NCI-H2081 (cell line): ENCODE measurements around the gene TNFRSF8.

Experiments
- DNase-seq, 2 experiments: peaks; one replicate each; lab custom pipeline; 2025; lab: John Stamatoyannopoulos, UW

The TNFRSF8 gene

DNA sequence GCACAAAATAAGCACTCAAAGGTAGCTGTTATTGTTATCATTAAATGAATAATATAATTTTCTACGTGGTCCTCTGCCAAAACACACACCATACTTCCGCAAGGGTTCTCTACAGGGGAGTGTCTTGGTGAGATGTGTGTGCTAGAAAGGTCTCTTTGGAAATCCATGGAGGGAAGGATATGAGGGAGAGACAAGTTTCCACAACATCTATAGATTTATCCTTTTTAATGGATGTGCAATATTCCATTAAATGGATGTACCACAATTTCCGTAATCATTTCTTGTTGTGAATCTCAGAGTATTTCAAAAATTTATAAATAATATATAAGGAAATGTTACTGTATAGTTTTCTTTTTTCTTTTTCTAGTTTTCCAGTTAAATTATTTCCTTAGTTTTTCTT is 2.6 kb upstream of the TNFRSF8 start:
- DNase-seq, result no peak

- no peak for DNase-seq
These were observed 1.2 kb downstream of the TNFRSF8 start for GRCh38 chr1:12064073-12064969.

DNA sequence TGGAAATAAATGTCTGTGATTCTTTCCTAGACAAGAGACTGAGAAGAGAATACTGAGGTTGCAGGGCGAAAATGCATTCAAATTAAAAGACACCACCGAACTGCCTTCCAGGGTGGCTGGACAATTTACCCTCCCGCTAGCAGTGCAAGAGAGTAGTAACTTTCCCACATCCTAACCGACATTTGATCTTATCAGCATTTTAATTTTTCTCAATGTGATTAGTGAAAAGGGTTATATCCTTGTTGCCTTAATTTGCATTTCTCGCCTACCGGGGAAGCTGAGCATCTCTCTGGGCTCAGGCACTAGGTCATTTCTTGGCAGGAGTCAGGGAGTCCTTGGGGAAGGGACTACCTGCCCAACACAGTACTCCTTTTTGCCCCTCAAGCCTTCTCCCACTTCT is 2.8 kb downstream of the TNFRSF8 start:
- no peak for DNase-seq

DNA sequence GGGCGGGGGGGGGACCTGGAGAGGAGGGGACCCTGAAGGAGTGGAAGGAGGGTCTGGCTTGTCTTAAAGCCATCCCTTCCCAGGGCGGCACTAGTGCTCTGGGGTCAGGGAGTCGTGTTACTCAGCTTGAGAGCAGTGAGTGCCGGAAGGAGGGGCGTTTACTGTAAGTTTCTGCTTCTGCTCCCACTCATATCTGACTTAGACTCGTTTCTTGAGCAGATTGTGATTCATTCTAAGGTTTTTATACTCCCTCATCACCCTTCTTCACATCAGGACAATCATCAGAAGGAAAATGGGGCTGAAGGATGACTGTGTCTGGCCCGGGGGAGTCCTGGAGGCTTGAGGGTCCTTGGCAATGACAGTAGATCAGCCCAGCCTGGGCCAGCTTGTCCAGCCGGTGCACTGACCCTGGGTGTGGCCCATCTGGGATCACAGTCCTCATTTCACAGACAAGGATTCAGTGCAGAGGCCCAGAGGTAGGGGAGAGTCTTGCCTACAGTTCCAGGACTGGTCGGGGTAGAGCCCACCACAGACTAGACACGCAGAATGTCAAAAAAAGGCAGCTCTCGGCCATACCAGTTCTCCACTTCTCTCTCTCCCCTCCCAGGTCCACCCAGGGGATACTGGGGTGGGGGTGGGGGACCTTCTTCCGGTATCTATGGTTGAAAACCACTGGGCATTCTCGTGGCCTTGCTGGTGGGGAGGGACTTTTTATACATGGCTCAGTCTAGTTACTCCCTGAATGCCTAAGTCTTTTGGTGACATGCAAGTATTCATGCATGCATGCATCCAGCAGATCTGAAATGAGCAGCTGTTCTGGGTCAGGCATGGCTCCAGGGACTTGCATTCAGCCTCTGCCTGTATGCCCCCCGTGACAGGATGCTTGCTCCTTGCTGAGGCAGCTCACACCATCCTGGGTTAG is 5.1 kb downstream of the TNFRSF8 start:
- no peak for DNase-seq

GRCh38 chr1:12069623-12070244 is 6.6 kb downstream of the TNFRSF8 start:
- no peak for DNase-seq

GRCh38 chr1:12071892-12072291 is 8.8 kb downstream of the TNFRSF8 start:
- no peak for DNase-seq

DNA sequence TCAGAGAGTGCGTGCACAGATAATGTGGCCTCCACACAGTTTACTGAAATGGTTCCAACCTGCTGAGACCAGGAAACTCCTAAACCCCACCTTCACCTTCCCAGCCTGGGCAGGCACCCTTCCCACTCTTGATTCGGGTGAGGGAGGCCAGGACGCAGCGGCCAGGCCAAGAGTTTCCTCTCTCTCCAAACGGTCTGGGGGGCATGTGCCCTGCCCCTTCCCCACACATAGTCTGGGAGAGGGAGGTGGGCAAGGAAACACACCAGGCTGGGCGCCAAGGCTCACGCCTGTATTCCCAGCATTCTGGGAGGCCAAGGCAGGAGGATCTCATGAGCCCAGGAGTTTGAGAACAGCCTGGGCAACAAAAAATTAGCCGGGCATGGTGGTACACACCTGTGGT is 9.6 kb downstream of the TNFRSF8 start:
- DNase-seq, result no peak

GRCh38 chr1:12073796-12074195 is 10.7 kb downstream of the TNFRSF8 start:
- DNase-seq, result no peak

DNA sequence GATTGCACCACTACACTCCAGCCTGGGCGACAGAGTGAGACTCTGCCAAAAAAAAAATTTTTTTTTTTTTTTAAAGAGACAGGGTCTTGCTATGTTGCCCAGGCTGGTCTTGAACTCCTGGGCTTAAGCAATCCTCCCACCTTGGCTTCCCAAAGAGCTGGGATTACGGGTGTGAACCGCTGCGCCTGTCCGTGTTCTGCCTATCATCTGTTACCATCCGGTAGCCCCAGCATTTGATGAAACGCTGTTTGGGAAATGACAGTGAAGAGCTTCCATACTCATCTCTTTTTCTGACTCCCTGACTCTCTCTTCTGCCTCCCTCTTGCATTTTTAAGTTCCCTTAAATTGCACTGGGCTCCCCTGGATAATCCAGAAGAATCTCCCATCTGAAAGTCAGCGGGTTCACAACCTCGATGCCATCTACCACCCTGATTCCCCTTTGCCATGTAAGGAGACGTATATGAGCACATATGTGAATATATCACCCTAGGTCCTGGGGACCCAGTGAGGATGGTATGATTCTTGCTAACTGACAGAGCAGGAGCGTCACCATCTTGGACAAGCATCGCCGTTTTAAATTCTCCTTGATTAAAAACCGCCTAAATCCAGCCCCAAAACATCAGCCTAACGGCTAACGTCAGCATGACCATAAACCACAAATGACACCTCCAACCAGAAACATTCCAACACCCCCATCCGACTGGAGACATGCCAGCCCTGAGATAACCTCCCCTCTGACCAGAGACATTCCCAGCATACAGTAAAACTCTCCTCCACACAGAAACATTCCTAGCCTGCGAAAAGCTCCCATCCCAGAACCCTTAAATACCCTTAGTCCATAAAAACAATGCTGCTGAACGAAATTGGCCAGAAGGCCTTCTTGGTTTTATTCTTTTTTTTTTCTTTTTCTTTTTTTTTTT is 12.4 kb downstream of the TNFRSF8 start:
- no peak for DNase-seq

DNA sequence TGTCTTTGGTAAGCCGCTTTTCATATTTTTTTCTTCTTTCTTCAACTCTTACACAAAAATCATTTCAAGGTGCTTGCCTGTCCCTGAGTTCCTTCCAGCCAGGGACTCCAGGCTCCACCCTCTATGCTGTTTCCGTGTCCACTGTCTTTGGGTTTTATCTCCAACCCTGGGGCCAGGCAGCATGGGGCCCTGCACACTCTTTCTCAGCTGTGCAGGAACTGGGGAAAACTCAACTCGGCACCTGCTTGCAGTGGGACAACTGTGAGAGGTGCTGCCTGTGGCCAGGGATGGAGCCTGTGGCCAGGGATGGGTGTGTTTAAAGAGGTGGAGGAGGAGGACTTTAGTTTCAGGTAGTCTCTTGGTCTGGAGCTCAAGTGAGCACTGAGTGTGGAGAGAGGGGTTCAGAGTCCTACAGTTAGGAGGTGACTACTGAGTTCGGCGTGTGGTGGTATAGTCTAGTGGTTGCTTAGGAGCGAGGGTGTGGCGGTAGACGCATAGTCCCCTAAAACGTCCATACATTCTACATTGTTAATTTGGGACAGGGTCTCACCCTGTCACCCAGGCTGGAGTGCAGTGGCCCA is 13.4 kb downstream of the TNFRSF8 start:
- DNase-seq, result no peak

DNA sequence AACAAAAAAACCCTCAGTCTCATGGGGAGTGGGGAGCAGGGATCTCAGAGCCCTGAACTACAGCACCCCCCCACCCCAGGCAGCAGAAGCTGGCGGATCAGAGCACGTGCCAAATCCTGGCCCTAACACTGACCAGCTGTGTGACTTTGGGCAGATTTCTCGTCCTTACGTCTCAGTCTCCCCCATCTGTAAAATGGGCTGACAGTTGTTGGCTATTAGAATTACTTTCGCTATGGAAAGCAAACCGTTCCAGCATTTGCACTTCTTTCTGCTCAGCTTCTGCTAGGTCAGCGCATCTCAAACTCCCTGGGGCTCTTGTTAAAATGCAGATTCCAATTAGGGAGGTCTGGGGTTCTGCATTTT is 15.5 kb downstream of the TNFRSF8 start:
- no peak for DNase-seq

DNA sequence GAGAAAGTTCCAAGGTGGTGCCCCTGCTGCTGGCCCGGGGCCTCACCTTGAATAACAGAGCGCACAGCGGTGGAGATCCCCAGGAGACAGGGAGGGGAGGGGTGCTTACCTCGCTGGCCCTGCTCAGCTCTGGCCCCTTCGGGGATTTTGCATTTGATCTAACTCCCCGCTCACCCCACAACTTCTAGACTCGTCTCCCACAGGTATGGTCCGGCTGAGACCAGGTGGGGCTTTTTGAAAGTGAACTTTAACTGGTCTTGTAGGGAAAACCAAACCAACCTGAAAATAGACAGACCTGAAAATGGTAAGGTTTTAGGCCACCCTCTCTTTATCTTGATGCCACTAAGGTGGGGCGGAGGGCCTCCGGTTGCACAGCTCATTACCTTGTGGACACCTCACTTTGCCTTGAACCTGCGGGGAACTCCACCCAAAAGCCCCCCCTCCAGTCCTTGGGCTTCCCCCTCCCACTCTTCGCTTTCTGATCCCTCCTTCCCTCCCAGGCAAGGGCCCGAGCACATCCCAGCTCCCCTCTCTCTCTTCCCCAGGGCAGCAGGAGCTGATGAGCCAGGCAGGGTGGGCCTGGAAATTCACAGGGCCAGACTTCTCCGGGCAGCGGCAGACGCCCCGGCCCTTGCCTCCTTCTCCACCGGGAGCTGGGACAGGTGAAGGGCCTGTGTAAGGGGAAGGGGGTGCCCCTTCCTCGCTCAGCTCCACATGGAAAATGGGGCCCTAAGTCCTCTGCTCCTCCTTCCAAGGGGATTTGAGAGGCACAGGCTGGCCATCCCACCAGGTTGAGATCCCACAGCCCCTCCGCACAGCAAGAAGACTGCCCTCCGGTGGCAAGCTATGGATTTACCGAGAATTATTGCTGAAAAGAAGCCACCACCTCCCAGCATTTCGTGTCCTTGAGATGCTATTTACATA is 16.1 kb downstream of the TNFRSF8 start:
- no peak for DNase-seq

GRCh38 chr1:12080156-12080555 is 17.1 kb downstream of the TNFRSF8 start:
- DNase-seq, result no peak

GRCh38 chr1:12080773-12081556 is 17.9 kb downstream of the TNFRSF8 start:
- no peak for DNase-seq

GRCh38 chr1:12081648-12082396 is 18.7 kb downstream of the TNFRSF8 start:
- DNase-seq, result no peak

DNA sequence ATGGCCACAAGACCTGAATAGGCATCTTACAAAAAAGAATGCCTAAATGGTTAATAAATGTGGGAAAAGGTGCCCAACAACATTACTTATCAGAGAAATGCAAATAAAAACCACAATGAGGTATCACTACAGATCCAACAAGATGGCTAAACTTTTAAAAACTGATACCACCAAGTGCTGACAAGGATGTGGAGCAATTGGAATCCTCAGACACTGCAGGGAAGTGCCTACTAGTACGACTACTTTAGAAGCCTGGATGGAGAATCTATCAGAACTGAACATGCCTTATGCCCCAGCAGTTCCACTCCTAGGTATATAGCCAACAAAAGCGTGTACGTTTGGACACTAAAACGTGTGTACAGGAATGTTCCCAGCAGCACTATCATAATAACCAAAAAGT is 19.9 kb downstream of the TNFRSF8 start:
- no peak for DNase-seq

DNA sequence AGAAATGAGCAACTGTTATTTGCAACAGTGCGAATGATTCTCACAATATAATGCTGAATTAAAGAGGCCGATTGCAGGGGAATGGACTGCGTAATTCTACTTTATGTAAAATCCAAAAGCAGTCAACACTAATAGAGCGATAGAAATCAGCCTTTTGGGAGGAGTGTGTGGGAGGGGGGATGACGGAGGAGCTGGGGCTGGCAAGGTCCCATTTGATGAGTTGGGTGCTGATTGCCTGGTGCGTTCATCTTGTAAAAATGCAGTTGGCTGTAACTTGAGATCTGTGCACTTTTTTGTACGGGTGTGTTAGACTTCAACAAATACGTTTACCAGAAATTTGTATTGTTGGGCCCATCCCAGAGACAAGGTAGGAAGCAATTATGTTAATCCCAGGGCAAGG is 20.7 kb downstream of the TNFRSF8 start:
- DNase-seq, result no peak

GRCh38 chr1:12085643-12086260 is 22.6 kb downstream of the TNFRSF8 start:
- DNase-seq, result no peak
